Measurements from ENCODE around the gene TCEANC2.

TCEANC2 gene

GRCh38 chr1:54114001-54114400, 60.6 kb downstream of the TCEANC2 start:
- no peak for DNase-seq (ENCODE audit: low read depth, low spot score)

DNA sequence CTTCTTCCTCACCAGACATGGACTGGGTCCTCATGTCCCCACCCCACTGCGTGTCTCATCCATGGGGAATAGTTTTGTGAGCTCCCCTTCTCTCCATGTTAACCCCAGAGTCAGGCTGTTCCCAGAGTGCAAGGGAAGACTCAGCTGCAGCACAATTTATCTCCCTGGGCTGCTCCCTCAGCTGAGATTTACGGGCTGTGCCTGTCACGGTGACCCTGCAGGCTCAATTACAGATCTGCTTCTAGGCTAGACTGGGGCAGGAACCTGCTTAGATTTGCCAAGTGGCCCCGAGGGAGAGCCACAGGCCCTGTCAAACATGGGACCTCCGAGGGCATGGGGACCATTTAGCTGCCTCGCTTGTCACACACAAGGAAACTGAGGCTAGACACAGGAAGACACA, 61.5 kb downstream of the TCEANC2 start:
- no peak for DNase-seq (ENCODE audit: low read depth, low spot score)

DNA sequence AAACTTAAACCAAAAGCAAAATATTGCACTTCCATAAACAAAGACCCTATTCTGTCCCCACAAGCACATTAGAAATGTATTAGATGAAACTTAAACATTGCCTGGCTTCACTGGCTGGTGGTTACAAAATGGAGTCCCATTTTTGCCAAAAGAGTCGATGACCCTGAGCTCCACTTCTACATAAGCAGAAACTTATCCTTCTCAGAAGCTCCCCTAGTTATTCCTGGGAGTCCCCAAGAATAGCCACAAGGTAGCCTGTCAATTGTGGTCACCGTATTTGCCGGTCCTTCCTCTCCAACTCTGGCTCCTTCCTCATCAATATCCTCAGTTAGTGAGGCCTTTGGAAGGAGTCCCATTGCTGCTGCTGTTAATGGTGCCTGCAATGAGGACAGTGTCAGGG, 62.1 kb downstream of the TCEANC2 start:
- DNase-seq (ENCODE audit: low read depth, low spot score) = no peak

- DNase-seq (ENCODE audit: low read depth, low spot score) = no peak
These were observed 64.6 kb downstream of the TCEANC2 start for GRCh38 chr1:54117815-54118563.

- no peak for DNase-seq (ENCODE audit: low read depth, low spot score)
These were observed 65.3 kb downstream of the TCEANC2 start for GRCh38 chr1:54118704-54119103.

- DNase-seq (ENCODE audit: low read depth, low spot score) = no peak
These were observed 66.8 kb downstream of the TCEANC2 start for GRCh38 chr1:54120018-54120697.

DNA sequence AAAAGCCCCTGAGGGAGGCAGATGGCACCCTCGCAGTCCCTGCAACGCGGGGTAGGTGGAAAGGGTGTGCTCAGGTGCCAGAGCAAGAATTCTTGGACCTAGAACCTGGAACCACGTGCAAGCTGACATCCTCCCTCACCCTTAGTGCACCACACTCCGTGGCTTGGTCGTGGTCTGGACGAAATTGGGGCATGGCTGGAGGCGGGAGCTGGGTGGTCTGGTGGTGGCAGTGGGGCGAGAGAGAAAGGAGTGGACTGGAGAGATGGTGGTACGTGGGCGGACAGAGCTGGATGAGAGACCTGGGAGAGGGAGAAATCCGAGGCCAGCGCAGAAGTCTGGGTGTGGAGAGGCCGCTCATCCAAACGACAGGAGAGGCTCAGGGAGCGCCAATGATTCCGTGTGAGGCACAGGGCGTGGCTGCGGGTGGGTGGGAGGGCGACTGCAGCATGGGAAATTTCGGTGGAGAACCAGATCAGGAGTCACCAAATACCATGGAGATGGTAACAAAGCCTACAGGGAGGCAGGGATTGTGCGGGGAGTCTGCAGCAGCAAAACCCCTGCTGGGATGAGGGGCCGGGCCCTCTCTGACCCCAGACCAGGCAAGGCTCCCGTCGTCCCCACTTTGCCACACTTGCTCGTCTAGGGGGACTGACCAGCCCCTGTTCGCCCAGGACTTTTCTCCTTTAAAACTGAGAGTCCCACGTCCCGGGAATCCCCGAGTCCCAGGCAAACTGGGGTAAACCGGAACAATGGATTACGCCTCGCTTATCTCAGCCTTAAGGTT, 67.5 kb downstream of the TCEANC2 start:
- no peak for DNase-seq (ENCODE audit: low read depth, low spot score)

GRCh38 chr1:54121482-54122134, 68.2 kb downstream of the TCEANC2 start:
- peak; percentile 32 for DNase-seq (ENCODE audit: low read depth, low spot score)

GRCh38 chr1:54122135-54122751, 68.8 kb downstream of the TCEANC2 start:
- DNase-seq (ENCODE audit: low read depth, low spot score) = no peak

DNA sequence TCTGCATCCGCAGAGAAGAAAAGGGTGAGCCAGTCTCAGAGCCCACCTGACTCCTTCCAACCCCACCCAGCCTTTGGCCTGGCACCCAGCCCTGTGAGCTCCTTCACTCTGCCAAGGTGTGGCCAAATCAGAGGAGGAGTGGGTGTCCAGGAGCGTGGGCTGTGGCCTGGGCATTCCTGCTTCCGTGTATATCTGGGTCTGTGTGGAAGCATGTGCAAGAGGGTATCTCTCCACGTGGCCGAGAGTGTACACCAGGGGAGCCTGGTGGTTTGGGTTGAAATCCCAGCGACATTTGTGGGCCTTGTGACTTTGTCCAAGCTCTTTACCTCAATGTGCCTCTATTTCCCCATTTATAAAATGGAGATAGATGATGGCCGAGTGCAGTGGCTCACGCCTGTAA, 69.6 kb downstream of the TCEANC2 start:
- DNase-seq (ENCODE audit: low read depth, low spot score) = no peak

DNA sequence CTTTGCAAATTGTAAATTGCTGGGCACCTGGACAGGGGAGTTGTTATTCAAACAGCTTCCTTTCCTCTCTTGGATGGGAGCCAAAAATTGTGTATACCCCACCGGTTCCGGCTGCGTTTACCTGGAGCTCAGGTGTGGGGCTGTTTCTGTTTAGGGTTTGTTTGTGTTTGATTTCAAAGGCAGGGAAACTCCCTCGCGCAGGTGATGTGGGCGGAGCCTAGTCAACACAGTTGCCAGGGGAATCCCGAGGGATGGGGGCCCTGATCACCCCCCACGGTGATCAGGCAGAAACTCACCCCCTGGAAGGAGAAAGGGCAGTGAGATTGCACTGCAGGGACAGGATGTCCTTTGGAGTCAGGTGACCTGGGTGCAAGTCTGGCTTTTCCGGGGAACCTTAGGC, 71.1 kb downstream of the TCEANC2 start:
- no peak for DNase-seq (ENCODE audit: low read depth, low spot score)

GRCh38 chr1:54124906-54125305, 71.5 kb downstream of the TCEANC2 start:
- no peak for DNase-seq (ENCODE audit: low read depth, low spot score)

DNA sequence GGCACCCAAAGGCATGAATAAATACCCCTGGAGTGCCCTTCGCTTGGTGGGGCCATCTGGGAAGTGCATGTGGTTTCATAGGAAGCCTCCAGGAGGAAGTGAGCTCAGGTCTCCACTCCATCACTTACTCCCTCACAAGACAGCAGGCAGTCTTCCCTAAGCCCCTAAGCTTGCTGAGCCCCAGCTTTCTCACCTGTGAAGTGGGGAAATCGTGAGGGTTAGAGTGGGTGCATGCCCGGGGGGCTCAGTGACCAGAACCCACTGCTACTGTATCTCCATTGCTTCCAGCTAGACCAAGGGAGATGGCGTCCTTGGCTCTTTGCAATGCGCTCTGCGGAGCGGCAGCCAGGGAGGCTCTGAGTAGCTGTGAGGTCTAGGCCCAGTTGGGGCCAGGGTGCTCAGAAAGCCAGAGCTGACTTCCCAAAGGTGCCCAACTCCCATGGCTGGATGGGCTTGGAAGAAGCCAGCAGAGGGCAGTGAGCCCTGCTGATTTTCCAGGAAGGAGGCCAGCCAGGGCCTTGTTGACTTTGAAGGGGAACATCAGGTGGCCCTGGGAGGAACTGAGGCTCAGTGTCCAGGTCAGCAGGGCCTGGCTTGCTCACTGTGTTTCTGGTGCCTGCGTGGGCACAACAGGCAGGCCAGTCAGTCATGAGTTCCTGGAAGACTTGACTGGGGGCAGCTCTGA, 72.1 kb downstream of the TCEANC2 start:
- no peak for DNase-seq (ENCODE audit: low read depth, low spot score)

DNA sequence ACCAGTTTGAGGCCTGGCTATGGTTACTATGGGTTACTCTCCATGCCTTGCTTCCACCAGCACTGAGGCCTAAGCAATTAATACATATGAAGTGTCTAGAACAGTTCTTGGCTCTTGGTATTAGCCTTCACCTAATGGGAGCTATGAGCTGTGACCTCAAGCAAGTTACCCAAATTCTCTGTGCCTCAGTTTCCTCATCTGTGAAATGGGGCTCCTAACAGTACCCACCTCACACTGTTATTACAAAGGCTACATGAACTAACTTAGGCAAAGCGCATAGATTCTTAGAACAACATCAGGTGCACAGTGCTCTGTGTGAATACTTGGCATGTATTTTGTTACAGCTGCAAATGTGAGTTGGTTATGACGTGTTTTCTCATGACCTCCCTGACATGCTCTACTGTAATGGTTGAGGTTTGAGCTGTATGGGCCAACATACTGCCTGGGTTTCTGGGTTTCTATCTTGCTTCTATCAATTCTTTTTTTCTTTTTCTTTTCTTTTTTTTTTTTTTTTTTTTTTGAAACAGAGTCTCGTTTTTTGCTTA, 72.9 kb downstream of the TCEANC2 start:
- no peak for DNase-seq (ENCODE audit: low read depth, low spot score)

- DNase-seq (ENCODE audit: low read depth, low spot score) = no peak
These were observed 74.3 kb downstream of the TCEANC2 start for GRCh38 chr1:54127594-54128300.

DNA sequence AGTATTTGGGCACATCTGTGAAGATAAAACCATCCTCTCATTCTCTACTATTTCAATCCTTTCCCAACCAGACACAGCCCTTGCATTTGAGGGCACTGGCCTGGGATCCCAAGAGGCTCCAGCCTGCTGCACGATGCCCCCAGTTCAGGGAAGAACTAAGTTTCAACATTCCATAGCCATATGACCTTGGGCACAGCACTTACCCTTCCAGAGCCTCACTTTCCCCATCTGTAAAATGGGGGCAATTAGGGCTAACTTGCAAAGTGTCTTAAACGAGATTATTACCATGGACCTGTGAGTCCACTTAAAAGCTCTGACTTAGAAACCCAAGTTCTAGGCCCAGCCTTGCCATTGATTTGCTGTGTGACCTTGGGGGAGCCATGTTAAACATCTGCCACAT, 76.5 kb downstream of the TCEANC2 start:
- DNase-seq (ENCODE audit: low read depth, low spot score) = no peak

GRCh38 chr1:54131419-54131818, 78.0 kb downstream of the TCEANC2 start:
- DNase-seq (ENCODE audit: low read depth, low spot score) = no peak

DNA sequence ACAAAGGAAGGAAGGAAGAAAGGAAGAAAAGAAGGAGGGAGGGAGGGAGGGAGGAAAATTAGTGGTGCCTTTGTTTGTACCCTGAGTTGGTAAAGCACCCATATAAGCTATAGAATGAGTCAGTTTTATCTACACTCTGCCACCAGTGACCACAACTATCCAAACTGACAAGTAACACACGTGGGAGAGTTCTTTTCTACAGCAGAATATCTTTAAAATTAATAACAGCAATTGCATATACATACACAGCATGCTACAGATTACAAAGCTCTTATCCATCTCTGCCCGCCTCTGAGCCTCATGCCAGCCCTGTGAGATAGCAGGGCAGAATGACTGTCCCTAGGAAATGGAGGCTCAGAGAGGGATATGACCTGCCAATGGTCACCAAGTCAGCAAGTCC, 79.1 kb downstream of the TCEANC2 start:
- DNase-seq (ENCODE audit: low read depth, low spot score) = no peak

DNA sequence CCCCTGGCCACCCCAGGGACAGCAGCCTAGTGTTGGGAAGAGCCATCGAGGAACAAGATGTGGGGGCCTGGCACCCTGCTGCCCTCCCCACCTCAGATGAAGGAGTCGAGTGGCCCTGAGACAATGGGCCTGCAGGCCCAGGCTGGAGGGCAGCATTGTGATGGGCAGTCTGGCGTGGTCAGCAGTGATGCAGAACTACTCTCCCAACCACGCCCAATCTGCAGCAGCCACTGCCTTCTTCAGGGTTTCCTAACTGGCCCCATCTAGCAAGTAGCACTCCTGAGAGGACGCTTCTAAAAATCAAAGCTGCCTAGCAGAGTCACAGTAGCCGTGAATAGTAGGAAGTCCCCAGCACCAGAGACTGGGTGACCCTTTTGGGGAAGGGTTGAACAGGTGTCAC, 80.9 kb downstream of the TCEANC2 start:
- no peak for DNase-seq (ENCODE audit: low read depth, low spot score)

Data from activated naive CD8-positive, alpha-beta T cell treated with anti-CD3 and anti-CD28 coated beads, Interleukin-2, amount 50 U/mL, for 16 hours (primary cell).